Measurements from ENCODE around the gene TMEM87B. TPM values are rescaled to one million over a fixed set of nuclear protein-coding genes. Genes with fewer than 3 reads are reported as not detected.

The TMEM87B gene
- total RNA-seq, 1 donor from 2014 or later, result 22.2 TPM

GRCh38 chr2:112150851-112151250 is 95.8 kb downstream of the TMEM87B start:
- no peak for DNase-seq

- no peak for DNase-seq
Observed at GRCh38 chr2:112151271-112151670, 96.2 kb downstream of the TMEM87B start.

- no peak for DNase-seq
Observed at GRCh38 chr2:112151701-112152440, 96.8 kb downstream of the TMEM87B start.

- DNase-seq, result no peak
Observed at GRCh38 chr2:112152476-112153178, 97.6 kb downstream of the TMEM87B start.

GRCh38 chr2:112153179-112153490 is 98.1 kb downstream of the TMEM87B start:
- DNase-seq, result no peak

- DNase-seq, result no peak
Observed at GRCh38 chr2:112153501-112153900, 98.4 kb downstream of the TMEM87B start.

- DNase-seq, result no peak
Observed at GRCh38 chr2:112154246-112155117, 99.4 kb downstream of the TMEM87B start.

- no peak for DNase-seq
Observed at GRCh38 chr2:112155331-112156151, 100.5 kb downstream of the TMEM87B start.

- DNase-seq, result no peak
Observed at GRCh38 chr2:112156152-112156986, 101.3 kb downstream of the TMEM87B start.

- no peak for DNase-seq
Observed at GRCh38 chr2:112157472-112157871, 102.4 kb downstream of the TMEM87B start.

GRCh38 chr2:112159454-112159921 is 104.4 kb downstream of the TMEM87B start:
- no peak for DNase-seq

- no peak for DNase-seq
Observed at GRCh38 chr2:112160283-112161250, 105.5 kb downstream of the TMEM87B start.

- no peak for DNase-seq
Observed at GRCh38 chr2:112161431-112162145, 106.5 kb downstream of the TMEM87B start.

- no peak for DNase-seq
Observed at GRCh38 chr2:112162341-112162740, 107.3 kb downstream of the TMEM87B start.

GRCh38 chr2:112162956-112163355 is 107.9 kb downstream of the TMEM87B start:
- DNase-seq, result no peak

GRCh38 chr2:112163541-112163981 is 108.5 kb downstream of the TMEM87B start:
- DNase-seq, result no peak

GRCh38 chr2:112164876-112165275 is 109.8 kb downstream of the TMEM87B start:
- no peak for DNase-seq

- no peak for DNase-seq
Observed at GRCh38 chr2:112165296-112165695, 110.2 kb downstream of the TMEM87B start.

Data from skin of body (tissue), 2 donors.